Esophagus squamous epithelium (tissue), 4 donors: ENCODE results near the gene PADI4.

Experiments
- CTCF ChIP-seq, 6 experiments: fragments of 450-650 bp in 4 of 6; fragments of 200-600 bp in 2 of 6; sonication (generic) in 2 of 6; IDR thresholded peaks; one replicate each; pipeline ENCODE4 v1.5.1; 2016 to 2019; ENCODE audit warnings: antibody characterized with exemption in 6 of 6, mild to moderate bottlenecking in 4 of 6, moderate library complexity in 4 of 6
- POLR2A ChIP-seq, 4 donors: fragments of 450-650 bp; IDR thresholded peaks; one replicate each; pipeline ENCODE4 v1.6.1; 2017; ENCODE audit warnings: antibody characterized with exemption in 4 of 4, mild to moderate bottlenecking in 4 of 4, moderate library complexity in 3 of 4

GRCh38 chr1:17306407-17306806, 1.6 kb upstream of the PADI4 start:
- no peak for TF ChIP-seq POLR2A (IDR thresholded peaks at IDR 0.05)
- TF ChIP-seq CTCF (IDR thresholded peaks at IDR 0.05): no peak
